Fibroblast of lung (primary cell): ENCODE results near the gene MB. TPM values are rescaled to one million over a fixed set of nuclear protein-coding genes. Genes with fewer than 3 reads are reported as not detected.
A peak's percentile ranks its signal among the peaks of the same experiment; 100 is the strongest.

Experiments
- DNase-seq, 2 donors: peaks; one replicate each; pipeline versions ENCODE4 v3.0.0 to v3.0.0-alpha.2; 2010; ENCODE audit warnings: low read depth in 2 of 2
- H2AFZ ChIP-seq: 2 replicates; pipeline ENCODE4 v1.5.1; 2012; ENCODE audit warnings: low read length, control low read depth, inconsistent platforms
- H3K27ac ChIP-seq: 2 replicates; pipeline ENCODE4 v1.5.1; 2011; ENCODE audit warnings: low read length, control low read depth; ENCODE audit not compliant: insufficient read depth
- H3K27me3 ChIP-seq: 2 replicates; pipeline ENCODE4 v1.5.1; 2011; ENCODE audit warnings: mild to moderate bottlenecking, low read length; ENCODE audit not compliant: control insufficient read depth, insufficient read depth
- H3K36me3 ChIP-seq: 2 replicates; pipeline ENCODE4 v1.5.1; 2011; ENCODE audit warnings: low read length; ENCODE audit not compliant: control insufficient read depth, insufficient read depth
- H3K4me1 ChIP-seq: 2 replicates; pipeline ENCODE4 v1.5.1; 2011; ENCODE audit warnings: low read length; ENCODE audit not compliant: control insufficient read depth, insufficient read depth; ENCODE audit errors: extremely low read depth
- H3K4me2 ChIP-seq: 2 replicates; pipeline ENCODE4 v1.5.1; 2011; ENCODE audit warnings: low read length, control low read depth; ENCODE audit not compliant: insufficient read depth; ENCODE audit errors: extremely low read depth
- H3K4me3 ChIP-seq, 4 experiments: fragments of 200-600 bp in 1 of 4; sonication (generic) in 1 of 4; replicated peaks in 1 of 4; 2 replicates each; pipeline ENCODE4 v1.5.1; 2011 to 2016; ENCODE audit warnings: low read length in 4 of 4, low read depth in 3 of 4, mild to moderate bottlenecking in 3 of 4, control low read depth in 2 of 4, inconsistent platforms in 1 of 4, mixed read lengths in 1 of 4; ENCODE audit not compliant: insufficient read depth in 1 of 4; ENCODE audit errors: control extremely low read depth in 1 of 4
- H3K79me2 ChIP-seq: 2 replicates; pipeline ENCODE4 v1.5.1; 2012; ENCODE audit warnings: mild to moderate bottlenecking, low read length, inconsistent platforms; ENCODE audit not compliant: control insufficient read depth, insufficient read depth
- H3K9ac ChIP-seq: 2 replicates; pipeline ENCODE4 v1.5.1; 2011; ENCODE audit warnings: mild to moderate bottlenecking, low read length, control low read depth; ENCODE audit not compliant: insufficient read depth
- H3K9me3 ChIP-seq: 2 replicates; pipeline ENCODE4 v1.5.1; 2012; ENCODE audit warnings: low read depth, low read length; ENCODE audit not compliant: control insufficient read depth, insufficient read depth
- H4K20me1 ChIP-seq: 2 replicates; pipeline ENCODE4 v1.5.1; 2011; ENCODE audit warnings: low read length; ENCODE audit not compliant: control insufficient read depth, insufficient read depth; ENCODE audit errors: extremely low read depth
- CTCF ChIP-seq, 2 donors: IDR thresholded peaks in 1 of 2; conservative IDR thresholded peaks in 1 of 2; 1 replicate in 1 of 2; 2 replicates in 1 of 2; pipeline ENCODE4 v1.5.1; 2011 to 2012; ENCODE audit warnings: low read length in 2 of 2, control low read depth in 1 of 2, inconsistent platforms in 1 of 2, low read depth in 1 of 2, mild to moderate bottlenecking in 1 of 2
- EZH2 ChIP-seq: IDR thresholded peaks from 2 replicates; pipeline ENCODE4 v1.5.1; 2012; ENCODE audit warnings: low read length, control low read depth, mild to moderate bottlenecking; ENCODE audit errors: missing control alignments
- polyA plus RNA-seq, 2 donors: library from polyadenylated mRNA; depleted of rRNA in 1 of 2; stranded (reverse) in 1 of 2; unstranded in 1 of 2; fragments of >200 nt; gene quantifications; 2 replicates each; pipeline ENCODE4 v1.2.1, GENCODE V29; 2011 to 2012; ENCODE audit warnings: missing spikeins in 1 of 2
- total RNA-seq: library from RNA; depleted of rRNA; stranded (reverse); fragments of >200 nt; gene quantifications from 2 replicates; pipeline ENCODE4 v1.2.1, GENCODE V29; 2014

MB gene
- total and polyA plus RNA-seq, 2 donors (not counting 1 experiment from before 2014, with no cell fraction given) = not detected

- Histone ChIP-seq H3K79me2 (no peaks in the 10 kb centered on the region), H3K27me3 (no peaks in the 10 kb centered on the region), H2AFZ (no peak overlapping the region), H3K9ac (no peak overlapping the region), H3K36me3 (no peaks in the 10 kb centered on the region), H4K20me1 (no peaks in the 10 kb centered on the region), H3K4me1 (peaks cover 13% of the 10 kb centered on the region), H3K27ac (no peak overlapping the region), H3K9me3 (no peaks in the 10 kb centered on the region), H3K4me2 (no peak overlapping the region), H3K4me3 (no peak overlapping the region)
- no peak for TF ChIP-seq CTCF (conservative IDR thresholded peaks at IDR 0.05 in 1 of 2, IDR thresholded peaks at IDR 0.05 in 1 of 2; ENCODE audit: low read depth in 1 of 2, low read length in 2 of 2)
- TF ChIP-seq EZH2 = no peak
- DNase-seq = peak in 1 of 2 donors; percentile 26
These were observed 17.9 kb upstream of the MB start for GRCh38 chr22:35634943-35635540.

GRCh38 chr22:35634015-35634414 is 16.9 kb upstream of the MB start:
- no peak overlapping the region for H3K9ac ChIP-seq
- no peaks in the 10 kb centered on the region for H3K36me3 ChIP-seq
- H3K79me2 ChIP-seq = no peaks in the 10 kb centered on the region
- DNase-seq = no peak
- H3K27me3 ChIP-seq = no peaks in the 10 kb centered on the region
- no peak overlapping the region for H3K4me2 ChIP-seq
- H4K20me1 ChIP-seq = no peaks in the 10 kb centered on the region
- H3K27ac ChIP-seq = no peak overlapping the region
- TF ChIP-seq CTCF (conservative IDR thresholded peaks at IDR 0.05 in 1 of 2, IDR thresholded peaks at IDR 0.05 in 1 of 2; ENCODE audit: low read depth in 1 of 2, low read length in 2 of 2) = no peak
- no peak for TF ChIP-seq EZH2
- no peaks in the 10 kb centered on the region for H3K9me3 ChIP-seq
- H3K4me1 ChIP-seq = peaks cover 18% of the 10 kb centered on the region
- H3K4me3 ChIP-seq = no peak overlapping the region
- H2AFZ ChIP-seq = no peak overlapping the region

GRCh38 chr22:35633520-35633919 is 16.4 kb upstream of the MB start:
- Histone ChIP-seq H4K20me1 (no peaks in the 10 kb centered on the region), H3K9ac (no peak overlapping the region), H3K27me3 (no peaks in the 10 kb centered on the region), H3K4me2 (no peak overlapping the region), H3K79me2 (no peaks in the 10 kb centered on the region), H3K4me1 (peaks cover 19% of the 10 kb centered on the region), H3K9me3 (no peaks in the 10 kb centered on the region), H3K27ac (no peak overlapping the region), H3K36me3 (no peaks in the 10 kb centered on the region), H2AFZ (no peak overlapping the region), H3K4me3 (no peak overlapping the region)
- DNase-seq = no peak
- TF ChIP-seq CTCF (conservative IDR thresholded peaks at IDR 0.05 in 1 of 2, IDR thresholded peaks at IDR 0.05 in 1 of 2; ENCODE audit: low read depth in 1 of 2, low read length in 2 of 2) (no peak), EZH2 (no peak)
